ENCODE results near the gene OSBPL2.

The OSBPL2 gene

DNA sequence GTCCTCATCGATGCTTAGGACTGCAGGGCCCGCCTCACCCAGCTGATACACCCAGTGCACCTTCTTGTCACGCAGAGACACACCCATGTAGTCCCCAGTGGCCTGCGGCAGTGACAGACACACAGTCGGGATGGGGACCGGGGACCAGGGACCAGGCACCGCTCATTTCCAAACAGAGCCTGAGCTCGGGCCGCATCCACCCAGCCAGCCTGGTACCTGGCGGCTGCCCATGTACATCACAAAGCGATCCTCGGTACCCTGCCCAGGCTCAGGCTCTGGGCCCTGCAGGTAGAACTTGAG is 76.0 kb downstream of the OSBPL2 start:
- no peak overlapping the region for H3K4me3 ChIP-seq (IDR thresholded peaks at IDR 0.05; ENCODE audit: insufficient read depth, low read depth, low read length)
- H3K36me3 ChIP-seq (ENCODE audit: insufficient read depth): no peaks in the 10 kb centered on the region; the same call in 1 of the 2 replicates
- TF ChIP-seq, protein P1, sequence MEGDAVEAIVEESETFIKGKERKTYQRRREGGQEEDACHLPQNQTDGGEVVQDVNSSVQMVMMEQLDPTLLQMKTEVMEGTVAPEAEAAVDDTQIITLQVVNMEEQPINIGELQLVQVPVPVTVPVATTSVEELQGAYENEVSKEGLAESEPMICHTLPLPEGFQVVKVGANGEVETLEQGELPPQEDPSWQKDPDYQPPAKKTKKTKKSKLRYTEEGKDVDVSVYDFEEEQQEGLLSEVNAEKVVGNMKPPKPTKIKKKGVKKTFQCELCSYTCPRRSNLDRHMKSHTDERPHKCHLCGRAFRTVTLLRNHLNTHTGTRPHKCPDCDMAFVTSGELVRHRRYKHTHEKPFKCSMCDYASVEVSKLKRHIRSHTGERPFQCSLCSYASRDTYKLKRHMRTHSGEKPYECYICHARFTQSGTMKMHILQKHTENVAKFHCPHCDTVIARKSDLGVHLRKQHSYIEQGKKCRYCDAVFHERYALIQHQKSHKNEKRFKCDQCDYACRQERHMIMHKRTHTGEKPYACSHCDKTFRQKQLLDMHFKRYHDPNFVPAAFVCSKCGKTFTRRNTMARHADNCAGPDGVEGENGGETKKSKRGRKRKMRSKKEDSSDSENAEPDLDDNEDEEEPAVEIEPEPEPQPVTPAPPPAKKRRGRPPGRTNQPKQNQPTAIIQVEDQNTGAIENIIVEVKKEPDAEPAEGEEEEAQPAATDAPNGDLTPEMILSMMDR (conservative IDR thresholded peaks at IDR 0.05; ENCODE audit: low read depth, low read length): no peak
- H3K4me2 ChIP-seq: no peak overlapping the region
- no peaks in the 10 kb centered on the region for H3K79me2 ChIP-seq (ENCODE audit: insufficient read depth, low read depth)
- H4K20me1 ChIP-seq (ENCODE audit: insufficient read depth): no peaks in the 10 kb centered on the region
- no peak overlapping the region for H2AFZ ChIP-seq (ENCODE audit: low read depth)
- H3K27ac ChIP-seq: no peak overlapping the region
- no peaks in the 10 kb centered on the region for H3K27me3 ChIP-seq (ENCODE audit: insufficient read depth, low read depth)
- H3K4me1 ChIP-seq (ENCODE audit: low read depth, poor library complexity, severe bottlenecking): no peaks in the 10 kb centered on the region
- no peak overlapping the region for H3K9ac ChIP-seq

DNA sequence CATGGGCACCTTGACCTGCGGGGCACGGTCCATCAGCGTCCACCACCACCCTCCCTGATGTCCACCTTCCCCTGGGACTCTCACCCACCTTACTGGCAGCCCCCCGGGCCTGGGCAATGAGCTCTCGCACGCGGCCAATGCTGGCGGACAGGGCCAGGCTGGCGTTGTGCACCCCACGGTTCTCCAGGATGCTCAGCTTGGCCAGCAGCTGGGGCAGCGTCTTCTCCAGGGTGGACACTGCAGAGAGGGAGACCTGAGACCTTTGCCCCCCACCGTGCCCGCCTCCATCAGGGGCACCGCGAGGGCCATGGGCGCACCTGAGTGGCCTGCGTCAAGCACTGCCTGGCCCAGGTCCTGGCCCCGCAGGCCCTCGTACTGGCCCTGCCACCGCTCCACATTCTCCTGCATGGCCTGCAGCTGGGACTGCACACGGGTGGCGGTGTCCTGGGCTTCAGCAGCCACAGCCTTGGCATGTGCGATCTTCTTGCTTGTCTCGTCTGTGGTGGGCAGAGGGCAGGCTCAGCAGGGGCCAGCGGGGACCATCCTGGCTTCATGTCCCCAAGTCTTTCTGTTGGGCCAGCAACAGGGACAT is 76.5 kb downstream of the OSBPL2 start:
- Histone ChIP-seq H3K27ac (no peak overlapping the region), H3K4me3 (IDR thresholded peaks at IDR 0.05; ENCODE audit: insufficient read depth, low read depth, low read length) (no peak overlapping the region), H3K4me2 (no peak overlapping the region), H3K4me1 (ENCODE audit: low read depth, poor library complexity, severe bottlenecking) (no peaks in the 10 kb centered on the region), H3K27me3 (ENCODE audit: insufficient read depth, low read depth) (no peaks in the 10 kb centered on the region), H3K9ac (no peak overlapping the region), H3K79me2 (ENCODE audit: insufficient read depth, low read depth) (no peaks in the 10 kb centered on the region), H3K36me3 (ENCODE audit: insufficient read depth) (no peaks in the 10 kb centered on the region; the same call in 1 of the 2 replicates), H4K20me1 (ENCODE audit: insufficient read depth) (no peaks in the 10 kb centered on the region), H2AFZ (ENCODE audit: low read depth) (no peak overlapping the region)
- TF ChIP-seq, protein P1 (conservative IDR thresholded peaks at IDR 0.05; ENCODE audit: low read depth, low read length): no peak

DNA sequence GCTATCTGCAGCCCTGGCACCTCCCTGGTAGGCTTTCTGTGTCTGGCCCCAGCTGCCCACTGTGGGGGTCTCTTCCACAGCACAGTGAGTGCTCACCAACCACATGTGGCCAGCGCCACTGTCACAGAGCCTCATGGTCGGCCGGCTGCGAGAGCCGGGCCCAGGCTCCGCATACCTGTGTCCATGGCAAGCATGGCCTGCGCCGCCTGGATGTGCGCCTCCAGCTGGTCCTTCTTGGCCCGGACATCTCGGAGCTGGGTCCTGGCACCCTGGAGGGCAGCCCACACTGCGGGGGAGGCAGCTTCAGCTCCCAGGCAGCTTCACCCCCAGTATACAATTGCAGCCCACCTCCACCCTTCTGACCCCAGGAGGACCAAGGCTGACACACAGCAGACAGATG is 77.5 kb downstream of the OSBPL2 start:
- TF ChIP-seq, protein P1 (conservative IDR thresholded peaks at IDR 0.05; ENCODE audit: low read depth, low read length): no peak
- Histone ChIP-seq H3K4me2 (no peak overlapping the region), H3K27me3 (ENCODE audit: insufficient read depth, low read depth) (no peaks in the 10 kb centered on the region), H2AFZ (ENCODE audit: low read depth) (no peak overlapping the region), H4K20me1 (ENCODE audit: insufficient read depth) (no peaks in the 10 kb centered on the region), H3K79me2 (ENCODE audit: insufficient read depth, low read depth) (no peaks in the 10 kb centered on the region), H3K36me3 (ENCODE audit: insufficient read depth) (no peaks in the 10 kb centered on the region; the same call in 1 of the 2 replicates), H3K9ac (no peak overlapping the region), H3K27ac (no peak overlapping the region), H3K4me1 (ENCODE audit: low read depth, poor library complexity, severe bottlenecking) (no peaks in the 10 kb centered on the region), H3K4me3 (IDR thresholded peaks at IDR 0.05; ENCODE audit: insufficient read depth, low read depth, low read length) (no peak overlapping the region)

DNA sequence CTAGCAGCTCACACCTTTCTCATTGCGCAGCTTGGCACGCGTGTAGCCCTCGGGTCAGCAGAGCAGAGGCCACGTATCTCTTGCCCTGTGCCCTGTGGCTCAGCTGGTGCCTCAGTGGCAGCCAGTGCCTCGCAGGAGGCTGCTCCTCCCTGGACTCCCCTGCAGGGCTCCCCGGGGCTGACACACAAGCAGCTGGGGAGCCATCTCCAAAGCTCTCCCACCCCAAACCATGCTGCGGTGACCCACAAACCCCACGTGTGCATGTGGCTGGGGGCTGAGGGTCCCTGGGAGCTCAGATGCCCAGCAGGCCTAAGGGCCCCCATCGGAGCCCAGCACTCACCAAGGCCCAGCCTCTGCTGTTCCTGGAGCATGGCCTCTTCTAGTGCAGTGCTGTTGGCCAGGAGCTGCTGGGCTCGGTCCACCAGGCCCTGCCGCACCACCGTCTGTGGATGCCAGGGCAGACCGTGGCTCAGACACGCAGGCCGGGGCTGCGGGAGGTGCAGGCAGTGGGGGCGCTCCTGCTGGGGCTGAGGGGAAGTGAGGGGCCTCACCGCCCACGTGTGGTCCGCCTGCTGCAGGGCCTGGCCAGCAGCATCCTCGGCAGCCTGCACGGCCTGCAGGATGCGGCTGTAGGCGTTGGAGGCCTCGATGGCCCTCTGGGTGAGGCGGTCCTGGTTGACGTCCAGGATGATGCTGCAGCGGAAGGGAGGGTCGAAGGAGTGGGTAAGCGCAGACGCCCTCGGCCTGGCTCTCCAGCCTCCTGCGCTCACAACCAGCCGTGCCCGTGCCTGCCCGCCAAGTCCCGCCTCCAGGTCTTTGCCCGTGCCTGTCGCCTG is 78.2 kb downstream of the OSBPL2 start:
- no peak overlapping the region for H3K4me2 ChIP-seq
- no peaks in the 10 kb centered on the region for H3K4me1 ChIP-seq (ENCODE audit: low read depth, poor library complexity, severe bottlenecking)
- no peaks in the 10 kb centered on the region for H4K20me1 ChIP-seq (ENCODE audit: insufficient read depth)
- no peaks in the 10 kb centered on the region; the same call in 1 of the 2 replicates for H3K36me3 ChIP-seq (ENCODE audit: insufficient read depth)
- TF ChIP-seq, protein P1 (conservative IDR thresholded peaks at IDR 0.05; ENCODE audit: low read depth, low read length): no peak
- H2AFZ ChIP-seq (ENCODE audit: low read depth): no peak overlapping the region
- H3K27me3 ChIP-seq (ENCODE audit: insufficient read depth, low read depth): no peaks in the 10 kb centered on the region
- no peak overlapping the region for H3K4me3 ChIP-seq (IDR thresholded peaks at IDR 0.05; ENCODE audit: insufficient read depth, low read depth, low read length)
- no peak overlapping the region for H3K27ac ChIP-seq
- no peaks in the 10 kb centered on the region for H3K79me2 ChIP-seq (ENCODE audit: insufficient read depth, low read depth)
- H3K9ac ChIP-seq: no peak overlapping the region
